Lung microvascular endothelial cell (primary cell): Measurements from ENCODE around the gene C2CD5. TPM values are rescaled to one million over a fixed set of nuclear protein-coding genes. Genes with fewer than 3 reads are reported as not detected.
"Not testable (repeated sequence)": the region's sequence is repeated elsewhere in the genome, so short reads cannot be mapped to it uniquely, and the experiment has no call there.

Source experiments
- DNase-seq, 2 donors: peaks; one replicate each; pipeline versions ENCODE4 v3.0.0 to v3.0.0-alpha.2; 2010; ENCODE audit warnings: low read depth in 2 of 2
- total RNA-seq: library from RNA; depleted of rRNA; stranded (reverse); fragments of >200 nt; gene quantifications from 2 replicates; pipeline ENCODE4 v1.2.1, GENCODE V29; 2014

C2CD5 gene, protein sequence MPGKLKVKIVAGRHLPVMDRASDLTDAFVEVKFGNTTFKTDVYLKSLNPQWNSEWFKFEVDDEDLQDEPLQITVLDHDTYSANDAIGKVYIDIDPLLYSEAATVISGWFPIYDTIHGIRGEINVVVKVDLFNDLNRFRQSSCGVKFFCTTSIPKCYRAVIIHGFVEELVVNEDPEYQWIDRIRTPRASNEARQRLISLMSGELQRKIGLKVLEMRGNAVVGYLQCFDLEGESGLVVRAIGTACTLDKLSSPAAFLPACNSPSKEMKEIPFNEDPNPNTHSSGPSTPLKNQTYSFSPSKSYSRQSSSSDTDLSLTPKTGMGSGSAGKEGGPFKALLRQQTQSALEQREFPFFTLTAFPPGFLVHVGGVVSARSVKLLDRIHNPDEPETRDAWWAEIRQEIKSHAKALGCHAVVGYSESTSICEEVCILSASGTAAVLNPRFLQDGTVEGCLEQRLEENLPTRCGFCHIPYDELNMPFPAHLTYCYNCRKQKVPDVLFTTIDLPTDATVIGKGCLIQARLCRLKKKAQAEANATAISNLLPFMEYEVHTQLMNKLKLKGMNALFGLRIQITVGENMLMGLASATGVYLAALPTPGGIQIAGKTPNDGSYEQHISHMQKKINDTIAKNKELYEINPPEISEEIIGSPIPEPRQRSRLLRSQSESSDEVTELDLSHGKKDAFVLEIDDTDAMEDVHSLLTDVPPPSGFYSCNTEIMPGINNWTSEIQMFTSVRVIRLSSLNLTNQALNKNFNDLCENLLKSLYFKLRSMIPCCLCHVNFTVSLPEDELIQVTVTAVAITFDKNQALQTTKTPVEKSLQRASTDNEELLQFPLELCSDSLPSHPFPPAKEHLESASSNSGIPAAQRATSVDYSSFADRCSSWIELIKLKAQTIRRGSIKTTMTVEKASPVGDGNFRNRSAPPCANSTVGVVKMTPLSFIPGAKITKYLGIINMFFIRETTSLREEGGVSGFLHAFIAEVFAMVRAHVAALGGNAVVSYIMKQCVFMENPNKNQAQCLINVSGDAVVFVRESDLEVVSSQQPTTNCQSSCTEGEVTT
- 11.1 and 12.0 TPM in 2 replicates for total RNA-seq

DNA sequence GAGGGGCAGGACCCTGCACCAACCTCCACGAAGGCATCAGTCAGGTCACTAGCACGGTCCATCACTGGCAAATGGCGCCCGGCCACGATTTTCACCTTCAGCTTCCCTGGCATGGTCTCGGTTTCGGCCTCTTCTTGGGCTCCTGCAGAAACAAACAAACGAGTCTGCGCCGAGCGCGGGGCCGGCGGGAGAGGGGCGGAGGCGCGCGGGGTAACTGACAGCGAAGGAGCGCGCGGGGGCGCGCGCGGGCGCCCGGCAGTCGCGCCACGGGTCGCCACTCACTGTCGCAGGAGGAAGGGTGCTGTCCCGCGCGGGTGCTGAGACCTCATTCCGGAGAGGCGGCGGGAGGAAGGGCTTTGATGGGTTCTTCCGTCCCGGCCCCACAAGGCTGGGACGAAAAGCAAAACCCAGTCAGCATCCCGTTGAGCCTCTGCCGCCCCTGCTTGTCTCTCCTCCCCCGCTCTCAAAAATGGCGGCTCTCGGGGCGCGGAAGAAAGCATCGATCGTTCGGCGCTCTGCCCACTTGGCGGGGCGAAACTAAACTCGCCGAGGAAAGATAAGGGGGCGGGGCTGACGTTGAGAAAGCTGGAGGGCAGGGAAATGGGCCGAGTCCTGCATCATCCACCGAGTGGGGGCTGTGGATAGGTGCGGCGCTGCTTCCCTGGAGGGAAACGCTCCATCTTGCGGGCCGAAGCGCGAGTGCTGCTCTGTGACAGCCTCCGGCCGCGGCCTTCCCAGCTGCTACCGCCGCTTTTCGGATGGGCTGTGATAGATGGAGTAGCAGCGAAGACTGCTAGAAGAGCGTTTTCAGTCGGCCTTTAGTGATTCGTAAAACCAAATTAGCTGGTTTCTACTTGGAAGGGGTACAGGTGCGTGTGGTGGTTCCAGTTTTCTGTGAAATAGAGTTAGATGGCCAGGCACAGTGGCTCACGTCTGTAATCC, at the start of gene C2CD5:
Gene C2CD5, minus strand, starts transcription at position 505 of the 942 bp plus-strand sequence. Its CDS starts 392 bp downstream, at position 113.
- DNase-seq, result peak; percentile 98 to 99

DNA sequence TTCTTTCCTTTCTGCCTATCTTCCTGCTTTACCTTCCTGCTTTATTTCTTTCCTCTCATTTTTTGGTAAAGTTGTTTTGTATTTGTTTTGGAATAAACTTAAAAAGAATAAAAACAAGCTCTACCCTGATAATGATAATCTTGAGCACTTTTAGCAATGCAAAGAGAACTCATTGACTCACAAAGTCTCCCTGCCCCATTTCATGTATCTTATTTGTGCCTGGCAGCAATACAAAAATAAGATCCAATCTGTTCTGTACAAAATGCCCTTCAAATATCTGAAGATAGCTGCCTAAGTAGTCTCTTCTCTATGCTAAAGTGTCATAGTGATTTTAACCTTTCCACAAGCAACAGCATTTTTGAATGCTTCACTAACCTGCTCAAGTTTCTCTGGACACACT, 49.5 kb upstream of the C2CD5 start:
- DNase-seq, result no peak

DNA sequence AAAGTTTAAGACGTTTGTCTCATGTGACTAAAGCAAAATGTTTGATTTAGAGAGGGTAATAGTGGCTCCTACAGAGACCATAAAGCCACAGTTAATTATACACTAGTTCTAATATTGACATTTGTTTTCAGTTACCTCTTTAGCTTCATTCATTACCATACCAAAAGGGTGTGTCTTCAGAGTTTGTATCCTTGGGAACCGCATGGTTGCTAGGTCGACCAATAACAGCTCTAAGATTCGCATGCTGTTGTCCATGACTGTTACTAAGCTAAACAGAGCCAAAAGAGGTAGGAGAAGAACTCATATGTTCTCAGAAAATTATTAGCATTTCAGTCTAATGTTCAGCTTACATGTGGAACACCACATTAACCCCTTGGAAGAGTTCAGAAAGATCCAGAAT, 44.5 kb upstream of the C2CD5 start:
- no peak for DNase-seq

DNA sequence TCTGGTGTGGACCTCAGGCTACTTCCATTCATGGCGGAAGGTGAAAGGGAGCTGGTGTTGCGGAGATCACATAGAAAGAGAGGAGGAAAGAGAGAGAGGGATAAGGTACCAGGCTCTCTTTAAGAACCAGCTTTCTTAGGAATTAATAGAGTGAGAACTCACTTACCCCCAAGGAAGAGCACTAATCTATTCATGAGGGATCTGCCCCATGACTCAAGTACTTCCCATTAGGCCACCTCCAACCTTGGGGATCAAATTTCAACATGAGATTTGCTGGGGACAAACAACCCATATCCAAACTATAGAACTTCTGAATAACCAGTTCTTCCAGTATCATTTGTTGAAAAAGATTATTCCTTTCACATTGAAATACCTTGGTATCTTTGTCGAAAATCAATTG, 34.0 kb upstream of the C2CD5 start:
- DNase-seq, result no peak

DNA sequence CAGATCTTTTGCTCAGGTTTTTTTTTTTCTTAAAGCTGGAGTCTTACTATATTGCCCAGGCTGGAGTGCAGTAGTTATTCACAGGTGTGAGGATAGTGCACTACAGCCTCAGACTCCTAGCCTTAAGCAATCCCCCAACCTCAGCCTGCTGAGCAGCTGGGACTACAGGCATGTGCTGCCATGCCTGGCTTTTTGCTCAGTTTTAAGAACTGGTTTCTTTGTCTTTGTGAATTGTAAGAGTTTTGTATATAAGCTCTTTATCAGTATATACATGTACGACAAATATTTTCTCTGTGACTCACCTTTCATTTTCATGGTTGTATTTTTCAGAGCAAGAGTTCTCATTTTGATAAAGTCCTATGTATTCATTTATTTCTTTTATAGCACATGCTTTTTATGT, 33.3 kb upstream of the C2CD5 start:
- no peak for DNase-seq

DNA sequence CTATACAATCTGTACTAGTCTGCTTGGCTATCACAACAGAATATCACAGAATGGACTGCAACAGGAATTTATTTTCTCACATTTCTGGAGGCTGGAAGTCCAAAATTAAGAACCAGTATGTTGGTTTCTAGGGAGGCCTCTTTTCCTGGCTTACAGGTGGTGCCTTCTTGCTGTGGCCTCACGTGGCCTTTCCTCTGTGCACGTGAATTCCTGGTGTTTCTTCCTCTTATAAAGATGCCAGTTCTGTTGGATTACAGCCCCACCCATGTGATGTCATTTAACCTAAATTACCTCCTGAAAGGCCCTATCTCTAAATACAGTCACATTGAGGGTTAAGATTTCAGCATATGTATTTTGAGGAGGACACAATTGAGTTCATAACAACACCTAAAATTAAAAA, 32.1 kb upstream of the C2CD5 start:
- DNase-seq, result no peak

DNA sequence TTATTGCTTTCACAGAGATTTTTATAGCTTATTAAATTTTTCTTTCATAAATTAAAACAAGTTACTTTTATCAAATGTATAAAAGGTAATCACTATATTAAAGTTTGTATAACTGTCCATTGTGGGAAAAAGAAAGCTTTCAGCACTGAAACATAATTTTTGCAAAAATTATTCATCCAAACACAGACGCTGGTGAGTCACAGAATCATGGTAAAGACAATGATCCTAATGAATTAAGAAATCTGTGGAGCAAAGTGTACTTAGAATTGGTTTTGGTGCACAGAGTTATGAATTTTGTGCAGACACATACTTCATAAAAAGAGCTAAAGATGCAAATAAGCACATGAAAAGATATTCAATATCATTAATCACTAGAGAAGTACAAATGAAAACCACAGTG, 31.7 kb upstream of the C2CD5 start:
- no peak for DNase-seq

DNA sequence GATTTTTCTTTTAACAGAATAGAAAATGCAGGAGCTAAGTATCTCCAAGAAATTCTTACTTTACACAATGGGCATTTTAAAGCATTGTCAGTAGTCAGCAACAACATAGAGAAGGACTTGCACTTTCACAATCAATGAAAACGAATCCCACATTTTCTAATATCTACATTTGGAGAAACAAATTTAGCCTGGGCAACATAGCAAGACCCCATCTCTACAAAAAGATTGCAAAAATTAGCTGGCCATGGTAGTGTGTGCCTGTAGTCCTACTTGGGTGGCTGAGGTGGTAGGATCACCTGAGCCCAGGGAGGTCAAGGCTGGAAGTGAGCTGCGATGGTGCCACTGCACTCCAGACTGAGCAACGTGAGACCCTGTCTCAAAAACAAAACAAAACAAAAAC, 30.6 kb upstream of the C2CD5 start:
- DNase-seq, result no peak

DNA sequence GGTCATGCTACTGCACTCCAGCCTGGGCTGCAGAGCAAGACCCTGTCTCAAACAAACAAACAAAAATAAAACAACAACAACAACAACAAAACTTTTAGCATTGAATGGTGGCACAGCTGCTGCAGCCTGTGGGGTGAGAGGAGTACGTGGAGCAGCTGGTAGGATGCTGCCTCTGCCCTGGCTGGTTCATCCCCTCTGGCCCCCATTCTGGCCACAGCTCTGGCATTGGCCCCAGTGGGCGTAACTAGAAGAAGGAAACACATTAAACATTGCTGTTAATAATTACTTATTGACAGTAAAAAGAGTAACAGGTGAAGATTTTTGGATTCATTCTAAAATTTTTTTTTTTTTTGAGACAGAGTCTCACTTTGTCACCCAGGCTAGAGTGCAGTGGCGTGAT, 28.8 kb upstream of the C2CD5 start:
- DNase-seq, result no peak

DNA sequence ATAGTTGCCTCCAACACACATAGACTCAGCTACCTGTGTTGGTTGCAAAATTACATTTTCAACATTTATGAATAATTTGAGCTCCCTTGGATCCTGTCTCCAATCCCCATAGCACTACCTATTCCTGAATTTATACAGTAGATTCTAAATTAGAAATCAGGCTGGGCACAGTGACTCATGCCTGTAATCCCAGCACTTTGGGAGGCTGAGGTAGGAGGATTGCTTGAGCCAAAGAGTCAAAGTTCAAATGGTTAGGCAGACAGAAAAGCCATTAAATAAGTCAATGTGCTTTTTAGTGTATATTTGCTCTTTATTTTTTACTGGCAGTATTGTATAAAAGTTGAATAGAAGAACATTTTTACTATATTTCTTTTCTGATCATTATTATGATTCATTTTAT, 24.9 kb upstream of the C2CD5 start:
- DNase-seq, result no peak

DNA sequence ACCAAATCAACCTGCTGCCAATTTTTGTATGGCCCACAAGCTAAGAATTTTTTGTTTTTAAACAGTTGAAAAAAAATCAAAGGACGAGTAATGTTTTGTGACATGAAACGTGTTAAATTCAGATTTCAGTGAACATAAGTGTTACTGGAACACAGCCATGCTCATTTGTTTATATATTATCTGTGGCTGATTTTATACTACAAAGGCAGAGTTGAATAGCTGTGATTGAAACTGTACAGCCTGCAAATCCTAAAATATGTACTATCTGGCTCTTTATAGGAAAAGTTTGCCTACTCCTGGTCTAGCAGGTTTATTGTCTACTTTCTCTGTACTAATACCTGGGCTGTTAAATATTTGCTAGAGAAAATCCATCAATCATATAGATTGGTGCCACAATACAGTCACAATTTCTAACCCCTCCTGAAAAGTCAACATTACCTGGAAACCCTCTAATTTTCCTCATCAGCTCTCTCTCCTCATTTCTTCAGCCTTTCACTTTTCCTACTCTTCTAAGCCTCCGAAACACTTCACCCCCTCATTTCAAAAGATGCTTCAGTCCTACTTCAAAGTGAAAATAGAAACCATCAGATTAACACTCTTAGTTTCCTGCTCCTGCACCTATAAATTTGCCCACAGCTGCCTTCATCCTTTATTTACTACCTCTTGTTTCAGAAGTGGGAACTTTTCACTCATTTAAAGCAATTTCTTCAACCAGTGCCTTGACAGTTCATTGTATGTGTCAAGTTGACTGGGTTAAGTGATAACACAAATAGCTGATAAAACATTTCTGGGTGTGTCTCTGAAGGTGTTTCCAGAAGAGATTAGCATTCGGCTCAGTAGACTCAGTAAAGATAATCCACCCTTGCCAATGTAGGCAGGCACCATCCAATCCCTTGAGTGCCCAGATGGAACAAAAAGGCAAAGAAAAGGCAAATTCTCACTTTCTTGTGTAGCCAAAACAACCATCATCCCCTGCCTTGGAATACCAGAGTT, 18.0 kb upstream of the C2CD5 start:
- DNase-seq, result no peak

DNA sequence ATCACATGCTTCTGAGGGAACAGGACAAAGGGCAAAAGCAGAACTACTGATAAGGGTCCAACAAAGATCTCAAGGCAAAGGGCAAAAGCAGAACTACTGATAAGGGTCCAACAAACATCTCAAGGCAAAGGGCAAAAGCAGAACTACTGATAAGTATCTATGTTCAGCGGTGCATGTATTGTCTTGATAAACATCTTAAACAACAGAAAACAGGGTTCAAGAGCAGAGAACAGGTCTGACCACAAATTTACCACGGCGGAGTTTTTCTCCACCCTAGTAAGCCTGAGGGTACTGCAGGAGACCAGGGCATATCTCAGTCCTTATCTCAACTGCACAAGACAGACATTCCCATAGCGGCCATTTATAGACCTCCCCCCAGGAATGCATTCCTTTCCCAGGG, 10.4 kb upstream of the C2CD5 start:
- DNase-seq, result not testable (repeated sequence)

DNA sequence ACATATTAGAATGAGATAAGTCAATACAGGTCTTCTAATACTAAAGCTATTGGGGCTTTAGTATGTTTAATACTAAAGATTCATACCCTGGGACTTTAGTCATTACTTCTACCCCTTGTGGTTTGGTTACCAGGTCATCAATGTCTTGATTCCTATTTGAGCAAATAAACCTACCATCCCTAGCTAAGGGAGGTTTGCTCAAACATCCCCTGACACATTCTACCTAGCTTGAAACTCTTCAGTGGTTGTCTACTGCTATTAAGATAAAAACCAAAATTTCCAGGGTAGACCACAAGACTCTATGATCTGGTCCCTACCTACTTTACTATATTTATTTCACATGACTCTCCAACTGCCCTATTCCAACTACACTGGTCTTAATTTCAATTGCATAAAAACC, 7.3 kb upstream of the C2CD5 start:
- DNase-seq, result no peak

DNA sequence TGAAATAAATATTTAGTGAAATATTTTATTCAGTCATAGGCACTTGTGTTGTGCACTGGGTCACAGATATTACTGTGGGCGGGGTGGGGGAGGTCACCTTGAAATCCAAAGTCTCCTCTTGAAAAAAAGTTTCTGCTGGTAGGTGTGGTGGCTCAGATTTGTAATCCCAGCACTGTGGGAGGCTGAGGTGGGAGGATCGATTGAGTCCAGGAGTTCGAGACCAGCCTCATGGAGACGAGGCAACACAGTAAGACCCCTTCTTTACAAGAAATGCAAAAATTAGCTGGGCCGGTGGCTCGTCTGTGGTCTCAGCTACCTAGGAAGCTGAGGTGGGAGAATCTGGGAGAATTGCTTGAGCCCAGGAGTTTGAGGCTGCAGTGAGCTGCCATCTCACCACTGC, 913 bp upstream of the C2CD5 start:
- DNase-seq, result no peak

DNA sequence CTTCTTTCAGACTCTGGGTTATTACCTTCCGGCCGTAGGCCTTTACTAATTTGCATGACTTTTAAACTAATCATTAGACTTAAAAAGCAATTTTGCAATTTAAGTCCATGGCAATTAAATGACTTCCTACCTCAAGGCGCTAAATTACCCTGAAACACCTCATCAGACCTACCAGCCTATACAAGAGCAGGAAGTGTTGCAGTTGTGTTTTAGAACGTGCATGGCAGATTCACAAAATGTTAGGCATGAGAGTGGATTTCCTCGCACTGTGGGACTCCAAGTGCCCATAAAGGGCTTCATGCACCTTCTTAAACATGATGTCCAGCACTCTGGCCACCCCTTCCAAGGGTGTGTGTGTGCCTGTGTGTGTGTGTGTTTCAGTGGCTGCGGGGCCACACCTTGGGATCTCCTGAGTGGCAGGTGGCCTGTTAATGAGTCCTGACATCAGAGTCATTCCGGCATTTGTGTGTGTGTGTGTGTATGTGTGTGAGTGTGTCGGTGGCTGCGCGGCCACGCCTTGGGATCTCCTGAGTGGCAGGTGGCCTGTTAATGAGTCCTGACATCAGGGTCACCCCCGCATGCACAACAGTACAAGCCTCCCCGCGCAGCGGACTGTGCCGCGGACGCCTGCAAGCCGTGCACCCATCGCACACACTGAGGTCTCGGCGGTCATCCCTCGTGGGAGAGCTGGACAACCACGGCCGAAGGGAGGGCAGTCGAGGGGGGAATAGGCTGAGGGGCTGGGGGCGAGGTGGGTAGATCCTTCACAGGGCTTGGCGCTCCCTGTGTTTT, 900 bp downstream of the C2CD5 start:
- peak; percentile 37 to 53 for DNase-seq

DNA sequence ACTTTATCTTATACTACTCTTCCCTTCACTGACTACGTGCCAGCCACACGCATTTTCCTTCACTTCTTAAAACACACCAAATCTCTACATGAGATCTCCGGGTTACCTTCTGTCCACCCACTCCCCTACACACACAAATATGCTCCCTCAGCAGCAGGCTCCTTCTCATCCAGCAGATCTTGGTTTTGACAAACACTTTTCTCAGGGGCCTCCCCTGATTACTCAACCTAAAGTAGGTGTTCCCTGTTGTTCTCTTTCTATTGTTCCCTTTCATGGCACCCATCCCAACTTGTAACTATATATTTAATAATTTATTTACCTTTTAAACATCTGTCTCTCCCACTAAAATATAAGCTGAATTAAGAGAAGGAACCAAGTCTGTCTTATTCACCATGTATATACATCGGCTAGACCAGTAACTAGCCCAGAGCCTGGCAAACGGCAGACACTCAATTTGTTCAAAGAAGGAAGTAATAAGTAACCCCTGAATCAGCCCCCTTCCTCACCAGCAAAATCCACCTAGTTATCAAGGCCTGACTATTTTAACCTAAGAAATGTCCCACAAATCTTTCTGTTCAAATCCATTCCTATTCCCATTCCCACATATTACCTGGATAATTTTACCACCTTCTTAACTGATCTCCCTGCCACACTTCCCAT, 2.7 kb downstream of the C2CD5 start:
- DNase-seq, result peak in 1 of 2 donors; percentile 5

DNA sequence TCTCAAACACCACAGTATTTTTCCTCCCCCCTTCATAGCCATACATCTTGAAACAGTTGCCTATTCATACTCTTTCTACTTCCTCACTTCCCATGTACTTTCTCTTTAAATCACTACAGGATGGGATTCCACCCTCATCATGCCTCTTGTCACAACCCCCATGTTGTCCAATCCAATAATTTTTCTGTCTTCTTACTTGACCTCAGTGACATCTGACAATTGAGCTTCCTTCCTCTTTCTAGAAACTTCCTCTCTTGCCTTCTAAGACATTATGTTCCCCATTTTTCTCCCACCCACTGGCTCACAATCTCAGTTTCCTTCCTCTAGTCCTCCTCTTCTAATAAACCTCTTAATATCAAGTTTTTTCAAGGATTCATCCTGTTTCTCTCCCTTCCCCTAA, 5.3 kb downstream of the C2CD5 start:
- peak in 1 of 2 donors; percentile 41 for DNase-seq

DNA sequence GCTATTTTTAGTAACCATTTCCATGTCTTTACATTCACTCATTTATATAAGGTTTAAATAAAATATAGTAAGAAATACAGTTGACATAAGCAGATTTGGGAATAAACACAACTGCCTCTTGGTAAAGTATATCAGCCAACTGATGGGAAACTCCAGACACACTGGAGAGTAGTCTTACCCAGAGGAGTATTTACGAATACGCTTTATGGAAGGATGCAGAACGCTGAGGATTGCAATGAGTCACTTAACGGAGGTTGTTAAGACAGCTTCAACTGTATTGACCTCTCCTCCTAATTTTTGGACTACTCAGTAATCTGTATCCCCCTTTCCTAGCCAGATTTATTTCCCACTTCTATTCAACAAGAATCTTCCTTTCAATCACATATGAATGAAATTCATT, 6.0 kb downstream of the C2CD5 start:
- DNase-seq, result no peak
